Breast epithelium (tissue), 3 donors: ENCODE data around the gene NAGPA.

Experiments
- POLR2AphosphoS5 ChIP-seq, 3 donors: sonication (generic); formaldehyde crosslinking; IDR thresholded peaks; one replicate each; pipeline ENCODE4 v1.6.1; 2017; ENCODE audit warnings: antibody characterized with exemption in 3 of 3
- TF ChIP-seq, protein P1 (sequence below), 3 donors: fragments of 450-650 bp; IDR thresholded peaks; one replicate each; pipeline ENCODE4 v1.5.1; 2016 to 2017; ENCODE audit warnings: antibody characterized with exemption in 3 of 3, mild to moderate bottlenecking in 3 of 3, moderate library complexity in 3 of 3

DNA sequence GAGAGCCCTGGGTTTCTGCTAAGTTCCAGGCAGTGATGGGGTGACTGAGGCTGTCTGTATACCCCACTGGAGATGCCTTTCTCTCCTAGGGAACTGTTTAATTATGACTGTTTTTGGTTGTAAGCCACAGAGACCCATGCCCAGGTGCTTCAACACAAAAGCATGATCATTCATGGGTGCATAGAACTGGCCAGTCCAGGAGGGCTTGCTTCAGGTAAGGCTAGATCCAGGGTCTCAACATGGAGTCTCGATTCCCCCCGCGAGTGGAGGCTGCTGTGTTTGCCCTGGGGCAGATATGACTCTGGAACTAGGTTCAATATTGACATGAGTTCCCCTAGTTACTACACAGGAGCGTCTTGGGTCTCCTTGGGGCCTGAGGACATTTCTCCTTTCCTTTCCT is 17.8 kb downstream of the NAGPA start:
- TF ChIP-seq, protein P1, sequence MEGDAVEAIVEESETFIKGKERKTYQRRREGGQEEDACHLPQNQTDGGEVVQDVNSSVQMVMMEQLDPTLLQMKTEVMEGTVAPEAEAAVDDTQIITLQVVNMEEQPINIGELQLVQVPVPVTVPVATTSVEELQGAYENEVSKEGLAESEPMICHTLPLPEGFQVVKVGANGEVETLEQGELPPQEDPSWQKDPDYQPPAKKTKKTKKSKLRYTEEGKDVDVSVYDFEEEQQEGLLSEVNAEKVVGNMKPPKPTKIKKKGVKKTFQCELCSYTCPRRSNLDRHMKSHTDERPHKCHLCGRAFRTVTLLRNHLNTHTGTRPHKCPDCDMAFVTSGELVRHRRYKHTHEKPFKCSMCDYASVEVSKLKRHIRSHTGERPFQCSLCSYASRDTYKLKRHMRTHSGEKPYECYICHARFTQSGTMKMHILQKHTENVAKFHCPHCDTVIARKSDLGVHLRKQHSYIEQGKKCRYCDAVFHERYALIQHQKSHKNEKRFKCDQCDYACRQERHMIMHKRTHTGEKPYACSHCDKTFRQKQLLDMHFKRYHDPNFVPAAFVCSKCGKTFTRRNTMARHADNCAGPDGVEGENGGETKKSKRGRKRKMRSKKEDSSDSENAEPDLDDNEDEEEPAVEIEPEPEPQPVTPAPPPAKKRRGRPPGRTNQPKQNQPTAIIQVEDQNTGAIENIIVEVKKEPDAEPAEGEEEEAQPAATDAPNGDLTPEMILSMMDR (IDR thresholded peaks at IDR 0.05), result no peak
- TF ChIP-seq POLR2AphosphoS5 (IDR thresholded peaks at IDR 0.05), result no peak
